Stimulated activated CD8-positive, alpha-beta memory T cell treated with anti-CD3 and anti-CD28 coated beads, Interleukin-12 subunit alpha, Interleukin-12 subunit beta, amount 100 ng/mL, for 24 hours (primary cell): ENCODE data around the gene ZNF417.
"Not testable (repeated sequence)": the region's sequence is repeated elsewhere in the genome, so short reads cannot be mapped to it uniquely, and the experiment has no call there.

ENCODE experiments used
- DNase-seq: peaks from one replicate; pipeline ENCODE4 v3.0.0-alpha.2; 2020; ENCODE audit errors: extremely low read depth

ZNF417 gene

DNA sequence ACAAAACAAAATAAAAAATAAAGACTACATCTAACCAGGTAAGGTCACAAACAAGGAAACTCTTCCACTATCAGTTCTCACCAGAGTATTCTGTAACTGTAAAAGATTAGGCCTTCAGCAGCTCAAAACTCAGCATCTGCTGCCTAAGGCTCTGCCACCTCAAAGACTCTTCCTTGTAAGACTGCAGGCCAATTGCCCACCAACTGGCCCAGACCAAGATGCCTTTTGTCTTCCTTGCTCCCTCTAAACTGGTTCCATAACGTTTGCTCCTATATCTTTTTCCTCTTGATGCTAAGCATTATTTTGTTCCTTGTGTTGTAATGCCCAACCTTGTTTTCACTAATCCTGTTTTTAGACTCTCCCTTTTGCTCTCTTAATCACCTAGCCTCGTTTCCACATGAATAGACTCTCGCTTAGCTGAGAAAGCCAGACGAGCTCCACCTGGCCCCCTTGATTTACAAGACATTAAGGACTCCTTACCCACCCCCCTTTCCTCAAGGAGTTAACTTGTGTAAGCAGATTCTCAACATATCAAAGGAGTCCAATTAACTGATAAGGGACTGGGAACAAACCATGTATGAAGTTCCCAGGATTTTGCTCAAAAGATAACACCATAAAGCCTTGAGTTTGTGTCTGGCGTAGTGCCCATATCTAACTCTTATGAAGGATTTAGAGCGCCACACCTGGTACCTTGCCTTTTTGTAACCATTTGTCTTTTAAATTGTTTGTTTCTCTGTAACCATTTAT lies 29.0 kb downstream of the ZNF417 start:
- no peak for DNase-seq

DNA sequence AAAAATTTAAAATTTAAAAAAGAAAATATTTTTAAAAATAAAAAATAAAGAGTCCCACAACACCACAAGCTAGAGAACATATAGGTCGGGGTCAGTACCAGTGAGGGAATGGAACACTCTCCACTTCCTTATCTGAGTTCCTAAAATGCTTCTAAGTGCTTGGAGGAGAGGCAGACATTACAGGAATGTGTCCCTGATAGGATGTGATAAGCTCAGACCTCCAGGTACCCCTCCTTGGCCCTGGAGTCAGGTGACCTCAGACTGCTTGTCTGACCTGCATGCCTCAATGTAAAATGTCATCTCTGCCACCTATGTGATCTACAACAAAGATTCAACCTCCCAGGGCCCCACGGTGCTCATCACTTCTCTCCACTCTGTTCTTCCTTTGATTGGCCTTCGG lies 30.3 kb downstream of the ZNF417 start:
- DNase-seq, result no peak

DNA sequence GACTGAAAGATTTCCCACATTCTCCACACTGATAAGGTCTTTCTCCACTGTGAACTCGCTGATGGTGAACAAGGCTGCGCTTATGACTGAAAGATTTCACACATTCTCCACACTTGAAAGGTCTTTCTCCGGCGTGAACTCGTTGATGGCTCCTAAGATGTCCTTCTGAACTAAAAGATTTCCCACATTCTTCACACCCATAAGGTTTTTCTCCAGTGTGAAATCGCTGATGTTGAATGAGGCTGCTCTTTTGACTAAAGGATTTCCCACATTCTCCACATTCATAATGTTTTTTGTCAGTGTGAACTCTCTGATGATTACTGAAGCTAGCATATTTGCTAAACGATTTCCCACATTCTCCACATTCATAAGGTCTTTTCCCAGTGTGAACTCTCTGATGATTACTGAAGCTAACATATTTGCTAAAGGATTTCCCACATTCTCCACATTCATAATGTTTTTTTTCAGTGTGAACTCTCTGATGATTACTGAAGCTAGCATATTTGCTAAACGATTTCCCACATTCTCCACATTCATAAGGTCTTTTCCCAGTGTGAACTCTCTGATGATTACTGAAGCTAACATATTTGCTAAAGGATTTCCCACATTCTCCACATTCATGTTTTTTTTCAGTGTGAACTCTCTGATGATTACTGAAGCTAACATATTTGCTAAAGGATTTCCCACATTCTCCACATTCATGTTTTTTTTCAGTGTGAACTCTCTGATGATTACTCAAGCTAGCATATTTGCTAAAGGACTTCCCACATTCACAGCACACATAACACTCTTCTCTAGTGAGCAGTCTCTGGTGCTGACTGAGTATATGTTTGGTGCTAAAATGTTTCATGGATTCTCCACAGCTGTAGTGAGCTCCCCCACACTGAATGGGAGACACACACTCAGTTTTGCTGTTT lies 42.3 kb downstream of the ZNF417 start:
- DNase-seq, result not testable (repeated sequence)

DNA sequence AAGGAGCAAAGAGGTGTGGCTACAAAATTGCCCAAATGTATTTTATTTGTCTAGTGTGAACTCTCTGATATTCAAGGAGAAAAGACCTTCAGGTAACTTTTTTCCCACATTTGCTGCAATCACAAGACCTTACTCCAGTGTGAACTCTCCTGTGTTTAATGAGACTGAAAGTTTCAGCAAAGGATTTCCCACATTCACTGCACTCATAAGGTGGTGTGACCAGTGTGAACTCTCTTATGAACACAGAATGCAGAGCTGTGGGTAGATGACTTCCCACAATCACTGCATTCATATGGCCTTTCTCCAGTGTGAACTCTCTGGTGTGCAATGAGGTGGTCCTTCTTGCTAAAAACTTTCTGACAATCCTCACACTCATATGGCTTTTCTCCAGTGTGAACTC lies 43.9 kb downstream of the ZNF417 start:
- no peak for DNase-seq

DNA sequence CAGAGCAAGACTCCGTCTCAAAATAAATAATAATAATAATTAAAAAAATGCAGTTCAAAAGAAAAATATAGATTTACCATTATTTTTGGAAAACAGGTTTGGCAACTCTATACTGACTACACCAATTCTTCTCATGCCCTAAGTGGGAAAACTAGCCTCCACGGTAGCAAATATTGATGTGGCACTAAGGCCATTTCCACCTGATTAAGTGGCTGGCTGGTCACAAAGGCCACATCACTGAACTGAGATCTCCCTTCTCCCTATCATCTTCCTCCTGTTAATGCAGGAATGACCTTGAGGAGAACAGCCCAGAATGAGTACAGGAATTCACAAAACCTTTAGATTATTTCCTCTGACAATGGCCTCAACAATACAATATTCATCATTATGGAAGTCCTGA lies 46.2 kb downstream of the ZNF417 start:
- DNase-seq, result no peak

DNA sequence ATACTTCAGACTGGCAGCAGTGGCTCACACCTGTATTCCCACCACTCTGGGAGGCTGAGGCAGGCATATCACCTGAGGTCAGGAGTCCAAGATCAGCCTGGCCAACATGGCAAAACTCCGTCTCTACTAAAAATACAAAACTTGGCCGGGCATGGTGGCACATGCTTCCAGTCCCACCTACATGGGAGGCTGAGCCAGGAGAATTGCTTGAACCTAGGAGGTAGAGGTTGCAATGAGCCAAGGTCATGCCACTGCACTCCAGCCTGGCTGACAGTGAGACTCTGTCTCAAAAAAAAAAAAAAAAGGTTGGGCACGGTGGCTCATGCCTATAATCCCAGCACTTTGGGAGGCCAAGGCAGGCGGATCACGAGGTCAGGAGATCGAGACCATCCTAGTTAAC lies 46.7 kb downstream of the ZNF417 start:
- DNase-seq, result not testable (repeated sequence)

DNA sequence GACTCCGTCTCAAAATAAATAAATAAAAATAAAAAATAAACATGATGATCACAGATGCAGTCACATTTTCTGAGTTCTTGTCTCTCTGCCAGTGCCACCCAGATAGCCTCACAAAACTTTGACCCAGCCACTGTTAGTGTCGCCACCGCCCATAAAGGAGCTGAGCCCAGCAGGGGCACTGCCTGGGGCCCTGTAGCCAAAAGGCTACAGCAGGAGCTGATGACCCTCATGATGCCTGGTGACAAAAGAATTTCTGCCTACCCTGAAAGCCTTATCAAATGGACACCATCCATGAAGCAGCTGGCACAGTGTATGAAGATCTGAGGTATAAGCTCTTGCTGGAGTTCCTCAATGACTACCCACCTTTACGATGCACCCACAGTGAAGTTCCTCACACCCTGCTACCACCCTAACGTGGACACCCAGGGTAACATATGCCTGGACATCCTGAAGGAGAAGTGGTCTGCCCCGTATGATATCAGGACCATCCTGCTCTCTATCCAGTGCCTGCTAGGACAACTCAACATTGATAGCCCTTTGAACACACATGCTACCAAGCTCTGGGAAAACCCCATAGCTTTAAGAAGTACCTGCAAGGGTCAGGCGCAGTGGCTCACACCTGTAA lies 48.4 kb downstream of the ZNF417 start:
- no peak for DNase-seq
